ENCODE measurements around the gene JUP.

JUP gene

DNA sequence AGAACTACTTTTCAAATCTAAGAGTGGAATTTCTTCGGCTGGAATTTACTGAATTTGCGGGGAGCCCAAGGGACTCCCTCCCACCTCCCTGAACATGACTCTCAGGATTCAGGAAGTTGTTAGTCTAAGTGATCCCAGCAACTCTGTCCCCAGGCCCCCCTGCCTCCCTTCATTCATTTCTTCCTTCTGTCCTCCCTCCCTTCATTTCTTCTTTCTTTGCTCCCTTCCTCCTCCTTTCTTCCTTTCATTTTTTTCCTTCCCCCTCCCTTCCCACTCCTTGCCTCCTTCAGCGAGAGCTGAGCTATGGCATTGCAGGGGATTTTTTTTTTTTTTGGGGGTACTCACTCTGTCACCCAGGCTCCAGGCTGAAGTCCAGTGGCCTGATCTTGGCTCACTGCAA, 10.9 kb upstream of the JUP start:
- Histone ChIP-seq H3K27me3 (replicated peaks; ENCODE audit: insufficient read depth, low read length) (no peaks in the 10 kb centered on the region), H3K27ac (ENCODE audit: low read length) (no peak overlapping the region), H4K20me1 (ENCODE audit: insufficient read depth, low read length) (no peaks in the 10 kb centered on the region), H3K36me3 (replicated peaks; ENCODE audit: insufficient read depth, low read length) (no peaks in the 10 kb centered on the region), H3K4me2 (ENCODE audit: low read depth, low read length) (no peak overlapping the region), H3K79me2 (ENCODE audit: low read length) (no peaks in the 10 kb centered on the region), H3K9me2 (replicated peaks; ENCODE audit: insufficient read depth, low read length) (no peaks in the 10 kb centered on the region), H2AFZ (ENCODE audit: low read length) (no peak overlapping the region), H3F3A (ENCODE audit: insufficient read depth, low read length) (no peaks in the 10 kb centered on the region), H3K9ac (ENCODE audit: low read length) (no peak overlapping the region), H3K4me3 (ENCODE audit: low read length) (no peak overlapping the region), H3K9me3 (replicated peaks; ENCODE audit: insufficient read depth, low read length) (no peaks in the 10 kb centered on the region), H3K4me1 (ENCODE audit: low read length) (peaks cover 9% of the 10 kb centered on the region)
- DNase-seq = no peak
- TF ChIP-seq EZH2phosphoT487 (IDR thresholded peaks at IDR 0.05; ENCODE audit: low read length) (no peak), EZH2 (optimal IDR thresholded peaks at IDR 0.05; ENCODE audit: low read depth, low read length) (no peak)
- TF ChIP-seq, protein P1, sequence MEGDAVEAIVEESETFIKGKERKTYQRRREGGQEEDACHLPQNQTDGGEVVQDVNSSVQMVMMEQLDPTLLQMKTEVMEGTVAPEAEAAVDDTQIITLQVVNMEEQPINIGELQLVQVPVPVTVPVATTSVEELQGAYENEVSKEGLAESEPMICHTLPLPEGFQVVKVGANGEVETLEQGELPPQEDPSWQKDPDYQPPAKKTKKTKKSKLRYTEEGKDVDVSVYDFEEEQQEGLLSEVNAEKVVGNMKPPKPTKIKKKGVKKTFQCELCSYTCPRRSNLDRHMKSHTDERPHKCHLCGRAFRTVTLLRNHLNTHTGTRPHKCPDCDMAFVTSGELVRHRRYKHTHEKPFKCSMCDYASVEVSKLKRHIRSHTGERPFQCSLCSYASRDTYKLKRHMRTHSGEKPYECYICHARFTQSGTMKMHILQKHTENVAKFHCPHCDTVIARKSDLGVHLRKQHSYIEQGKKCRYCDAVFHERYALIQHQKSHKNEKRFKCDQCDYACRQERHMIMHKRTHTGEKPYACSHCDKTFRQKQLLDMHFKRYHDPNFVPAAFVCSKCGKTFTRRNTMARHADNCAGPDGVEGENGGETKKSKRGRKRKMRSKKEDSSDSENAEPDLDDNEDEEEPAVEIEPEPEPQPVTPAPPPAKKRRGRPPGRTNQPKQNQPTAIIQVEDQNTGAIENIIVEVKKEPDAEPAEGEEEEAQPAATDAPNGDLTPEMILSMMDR (IDR thresholded peaks at IDR 0.05; ENCODE audit: low read length) = no peak

DNA sequence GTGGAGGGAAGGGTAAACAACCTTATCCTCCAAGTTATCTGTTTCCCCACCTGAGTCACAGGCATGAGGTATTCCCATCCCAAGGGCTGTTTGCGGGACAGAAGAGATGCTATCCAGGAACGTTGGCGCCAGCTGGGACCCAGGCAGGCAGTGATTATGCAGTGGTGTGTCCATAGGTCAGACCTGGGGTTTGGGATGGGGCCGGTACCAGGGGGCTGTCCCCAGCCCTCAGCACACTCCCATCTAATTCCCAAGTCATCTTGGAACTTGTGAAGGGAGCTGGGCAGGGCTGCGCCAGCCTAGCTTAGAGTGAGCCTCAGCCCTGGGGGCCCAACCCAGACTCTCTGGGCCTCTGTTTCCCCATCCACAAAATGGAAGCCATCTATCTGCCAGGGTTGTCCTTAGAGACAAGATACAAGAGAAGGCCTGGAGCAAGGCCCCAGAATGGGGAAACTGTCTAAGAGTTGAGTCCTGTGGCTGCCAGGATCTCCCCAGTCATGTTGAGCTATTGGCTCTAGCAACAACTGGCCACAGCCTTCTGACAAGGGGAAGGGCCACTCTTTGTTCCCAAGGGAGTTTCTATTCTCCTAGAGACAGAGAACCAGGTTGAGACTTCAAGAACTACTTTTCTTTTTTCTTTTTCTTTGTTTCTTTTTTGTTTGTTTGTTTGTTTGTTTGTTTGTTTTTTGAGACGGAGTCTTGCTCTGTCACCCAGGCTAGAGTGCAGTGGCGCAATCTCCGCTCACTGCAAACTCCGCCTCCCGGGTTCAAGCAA, 9.8 kb upstream of the JUP start:
- no peak for DNase-seq
- H3K27me3 ChIP-seq (replicated peaks; ENCODE audit: insufficient read depth, low read length) = no peaks in the 10 kb centered on the region
- no peak overlapping the region for H3K27ac ChIP-seq (ENCODE audit: low read length)
- peaks cover 7% of the 10 kb centered on the region for H3K4me1 ChIP-seq (ENCODE audit: low read length)
- H3K4me3 ChIP-seq (ENCODE audit: low read length) = no peak overlapping the region
- TF ChIP-seq EZH2phosphoT487 (IDR thresholded peaks at IDR 0.05; ENCODE audit: low read length) (no peak), EZH2 (optimal IDR thresholded peaks at IDR 0.05; ENCODE audit: low read depth, low read length) (no peak)
- TF ChIP-seq, protein P1 (IDR thresholded peaks at IDR 0.05; ENCODE audit: low read length) = no peak
- H3K4me2 ChIP-seq (ENCODE audit: low read depth, low read length) = no peak overlapping the region
- no peak overlapping the region for H2AFZ ChIP-seq (ENCODE audit: low read length)
- H3K36me3 ChIP-seq (replicated peaks; ENCODE audit: insufficient read depth, low read length) = no peaks in the 10 kb centered on the region
- no peak overlapping the region for H3K9ac ChIP-seq (ENCODE audit: low read length)
- H3K9me3 ChIP-seq (replicated peaks; ENCODE audit: insufficient read depth, low read length) = no peaks in the 10 kb centered on the region
- no peaks in the 10 kb centered on the region for H4K20me1 ChIP-seq (ENCODE audit: insufficient read depth, low read length)
- H3K79me2 ChIP-seq (ENCODE audit: low read length) = no peaks in the 10 kb centered on the region
- H3F3A ChIP-seq (ENCODE audit: insufficient read depth, low read length) = no peaks in the 10 kb centered on the region
- H3K9me2 ChIP-seq (replicated peaks; ENCODE audit: insufficient read depth, low read length) = no peaks in the 10 kb centered on the region

DNA sequence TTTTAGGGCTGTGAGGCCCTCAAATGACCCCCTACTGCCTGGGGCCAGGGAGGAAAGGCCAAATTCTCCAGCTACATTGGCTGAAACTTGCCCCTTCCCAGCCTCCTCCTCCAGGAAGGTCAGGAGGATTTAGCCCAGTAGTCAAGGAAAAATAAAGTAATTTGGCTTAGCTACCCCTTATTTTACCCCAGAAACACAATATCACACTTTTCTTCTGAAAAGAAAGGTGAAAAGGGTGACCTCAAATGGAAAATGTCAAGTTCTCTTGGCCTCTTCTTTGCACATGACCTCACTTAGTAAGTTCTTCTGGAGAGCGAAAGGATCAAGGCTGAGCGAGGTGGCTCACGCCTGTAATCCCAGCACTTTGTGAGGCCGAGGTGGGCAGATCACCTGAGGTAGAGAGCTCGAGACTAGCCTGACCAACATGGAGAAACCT, 8.0 kb upstream of the JUP start:
- no peak for DNase-seq
- H3K4me2 ChIP-seq (ENCODE audit: low read depth, low read length) = no peak overlapping the region
- H3K9me3 ChIP-seq (replicated peaks; ENCODE audit: insufficient read depth, low read length) = no peaks in the 10 kb centered on the region
- no peaks in the 10 kb centered on the region for H3F3A ChIP-seq (ENCODE audit: insufficient read depth, low read length)
- no peak overlapping the region for H3K4me3 ChIP-seq (ENCODE audit: low read length)
- H3K4me1 ChIP-seq (ENCODE audit: low read length) = no peaks in the 10 kb centered on the region
- no peak overlapping the region for H3K27ac ChIP-seq (ENCODE audit: low read length)
- TF ChIP-seq, protein P1 (IDR thresholded peaks at IDR 0.05; ENCODE audit: low read length) = no peak
- TF ChIP-seq EZH2 (optimal IDR thresholded peaks at IDR 0.05; ENCODE audit: low read depth, low read length) (no peak), EZH2phosphoT487 (IDR thresholded peaks at IDR 0.05; ENCODE audit: low read length) (no peak)
- no peaks in the 10 kb centered on the region for H3K36me3 ChIP-seq (replicated peaks; ENCODE audit: insufficient read depth, low read length)
- H3K27me3 ChIP-seq (replicated peaks; ENCODE audit: insufficient read depth, low read length) = no peaks in the 10 kb centered on the region
- no peaks in the 10 kb centered on the region for H4K20me1 ChIP-seq (ENCODE audit: insufficient read depth, low read length)
- H2AFZ ChIP-seq (ENCODE audit: low read length) = no peak overlapping the region
- H3K9me2 ChIP-seq (replicated peaks; ENCODE audit: insufficient read depth, low read length) = no peaks in the 10 kb centered on the region
- no peaks in the 10 kb centered on the region for H3K79me2 ChIP-seq (ENCODE audit: low read length)
- no peak overlapping the region for H3K9ac ChIP-seq (ENCODE audit: low read length)
